Measurements from ENCODE around the gene ZNF205. TPM values are rescaled to one million over a fixed set of nuclear protein-coding genes. Genes with fewer than 3 reads are reported as not detected.

Gene ZNF205
- total and polyA plus RNA-seq, 2 of the 4 experiments (the other 2 are of a cell fraction): 8.2 to 12.7 TPM

DNA sequence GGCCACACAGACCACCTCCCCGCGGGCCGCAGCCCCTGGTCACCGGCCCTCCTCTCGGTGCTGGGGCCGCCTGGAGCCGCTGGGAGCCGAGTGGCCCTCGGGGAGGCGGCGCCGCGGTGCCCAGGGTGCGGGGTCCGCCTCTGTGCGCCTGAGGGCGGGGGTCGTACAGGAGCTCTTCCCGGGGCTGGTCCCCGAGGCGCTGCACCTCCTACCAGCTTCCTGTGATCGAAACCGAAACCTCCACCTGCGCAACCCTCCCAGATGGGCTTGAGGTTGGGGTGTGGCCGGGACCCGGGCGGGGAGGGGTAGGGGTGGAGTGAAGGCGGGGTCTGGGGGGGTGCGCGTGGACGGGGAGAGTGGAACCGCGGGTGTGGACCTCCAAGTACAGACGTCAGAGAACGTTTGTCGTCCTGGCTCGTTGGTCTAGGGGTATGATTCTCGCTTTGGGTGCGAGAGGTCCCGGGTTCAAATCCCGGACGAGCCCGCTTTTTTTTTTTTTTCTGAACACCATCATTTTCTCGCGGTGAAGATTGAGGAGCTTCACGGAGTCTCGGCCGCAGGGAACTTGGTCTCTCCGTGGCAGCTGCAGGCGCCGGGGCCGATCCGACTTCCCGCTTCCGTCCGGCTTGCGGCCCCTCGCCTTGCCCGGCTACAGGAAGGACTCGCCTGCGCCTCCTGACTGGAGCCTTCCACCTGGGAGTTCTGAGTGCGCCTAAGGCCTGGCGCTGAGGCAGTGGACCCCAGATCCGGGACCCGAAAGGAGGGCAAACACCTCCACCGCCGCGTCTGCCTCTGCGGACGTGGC lies 46.3 kb downstream of the ZNF205 start:
- peaks cover 10% of the 10 kb centered on the region for H3K9me1 ChIP-seq (ENCODE audit: insufficient read depth, low read length)
- H2BK20ac ChIP-seq (ENCODE audit: low read depth, low read length): peak overlapping the region; percentile 55; the same call in 1 of the 2 replicates
- peak overlapping the region; percentile 95 for H3K14ac ChIP-seq (replicated peaks; ENCODE audit: low read depth, low read length)
- H4K8ac ChIP-seq (ENCODE audit: low read depth in 2 of 2, low read length in 2 of 2): peak overlapping the region; percentile 44 to 98; a peak in 3 of 4 replicates
- H3K79me1 ChIP-seq (ENCODE audit: low read depth in 1 of 2, low read length in 2 of 2): no peaks in the 10 kb centered on the region
- H2BK120ac ChIP-seq (ENCODE audit: low read depth, low read length): peak overlapping the region; percentile 79; the same call in 1 of the 2 replicates
- peak overlapping the region; percentile 100 for H2AFZ ChIP-seq (replicated peaks; ENCODE audit: low read length, poor library complexity)
- CTCF ChIA-PET: no interaction called here
- TF ChIP-seq SMC3 (IDR thresholded peaks at IDR 0.05; ENCODE audit: low read depth, low read length) (no peak), RAD21 (IDR thresholded peaks at IDR 0.05; ENCODE audit: low read length) (no peak), CHD1 (IDR thresholded peaks at IDR 0.05; ENCODE audit: low read depth, low read length) (no peak), MAZ (IDR thresholded peaks at IDR 0.05; ENCODE audit: borderline replicate concordance, low read depth, low read length) (peak; percentile 54; the same call in 1 of the 2 replicates), FOS (IDR thresholded peaks at IDR 0.05; ENCODE audit: low read depth, low read length) (peak; percentile 64; the same call in 1 of the 2 replicates), BHLHE40 (IDR thresholded peaks at IDR 0.05; ENCODE audit: low read depth, low read length) (no peak), POLR2A (IDR thresholded peaks at IDR 0.05; ENCODE audit: low read depth, low read length) (peak; percentile 43; the same call in 1 of the 2 replicates), RFX5 (IDR thresholded peaks at IDR 0.05; ENCODE audit: low read depth, low read length) (no peak)
- TF ChIP-seq, protein P1, sequence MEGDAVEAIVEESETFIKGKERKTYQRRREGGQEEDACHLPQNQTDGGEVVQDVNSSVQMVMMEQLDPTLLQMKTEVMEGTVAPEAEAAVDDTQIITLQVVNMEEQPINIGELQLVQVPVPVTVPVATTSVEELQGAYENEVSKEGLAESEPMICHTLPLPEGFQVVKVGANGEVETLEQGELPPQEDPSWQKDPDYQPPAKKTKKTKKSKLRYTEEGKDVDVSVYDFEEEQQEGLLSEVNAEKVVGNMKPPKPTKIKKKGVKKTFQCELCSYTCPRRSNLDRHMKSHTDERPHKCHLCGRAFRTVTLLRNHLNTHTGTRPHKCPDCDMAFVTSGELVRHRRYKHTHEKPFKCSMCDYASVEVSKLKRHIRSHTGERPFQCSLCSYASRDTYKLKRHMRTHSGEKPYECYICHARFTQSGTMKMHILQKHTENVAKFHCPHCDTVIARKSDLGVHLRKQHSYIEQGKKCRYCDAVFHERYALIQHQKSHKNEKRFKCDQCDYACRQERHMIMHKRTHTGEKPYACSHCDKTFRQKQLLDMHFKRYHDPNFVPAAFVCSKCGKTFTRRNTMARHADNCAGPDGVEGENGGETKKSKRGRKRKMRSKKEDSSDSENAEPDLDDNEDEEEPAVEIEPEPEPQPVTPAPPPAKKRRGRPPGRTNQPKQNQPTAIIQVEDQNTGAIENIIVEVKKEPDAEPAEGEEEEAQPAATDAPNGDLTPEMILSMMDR (conservative IDR thresholded peaks at IDR 0.05; ENCODE audit: low read depth, low read length): no peak
- TF ChIP-seq, protein P2, sequence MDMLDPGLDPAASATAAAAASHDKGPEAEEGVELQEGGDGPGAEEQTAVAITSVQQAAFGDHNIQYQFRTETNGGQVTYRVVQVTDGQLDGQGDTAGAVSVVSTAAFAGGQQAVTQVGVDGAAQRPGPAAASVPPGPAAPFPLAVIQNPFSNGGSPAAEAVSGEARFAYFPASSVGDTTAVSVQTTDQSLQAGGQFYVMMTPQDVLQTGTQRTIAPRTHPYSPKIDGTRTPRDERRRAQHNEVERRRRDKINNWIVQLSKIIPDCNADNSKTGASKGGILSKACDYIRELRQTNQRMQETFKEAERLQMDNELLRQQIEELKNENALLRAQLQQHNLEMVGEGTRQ (IDR thresholded peaks at IDR 0.05; ENCODE audit: low read depth, low read length): no peak
- H3K9me3 ChIP-seq (ENCODE audit: control insufficient read depth, insufficient read depth, low read length): no peaks in the 10 kb centered on the region
- no peak overlapping the region; the same call in 1 of the 2 replicates for H3K56ac ChIP-seq (ENCODE audit: extremely low read depth, insufficient read depth, low read length)
- DNase-seq: peak; percentile 83
- peak overlapping the region; percentile 72 for H3K4me3 ChIP-seq (ENCODE audit: insufficient read depth, low read depth, low read length)
- peak overlapping the region; percentile 53 for H3K27ac ChIP-seq (ENCODE audit: insufficient read depth, low read length)
- H2BK15ac ChIP-seq (ENCODE audit: low read depth, low read length): no peak overlapping the region; the same call in 2 of the 3 replicates
- dilution Hi-C loops (cut with HindIII; ENCODE audit: low sequenced_read_pairs, unreplicated experiment) (no loop called here), in situ Hi-C loops (cut with MboI; ENCODE audit: low sequenced_read_pairs) (no loop called here), intact Hi-C loops (cut with micrococcal nuclease) (no loop called here)
- peak overlapping the region; percentile 95 for H3K4ac ChIP-seq (ENCODE audit: low read depth, low read length)
- peaks cover 9% of the 10 kb centered on the region; the same call in 1 of the 2 replicates for H4K20me1 ChIP-seq (ENCODE audit: insufficient read depth, low read length)
- H3K23ac ChIP-seq (ENCODE audit: low read depth, low read length): peak overlapping the region; percentile 81; the same call in 1 of the 2 replicates
- peak overlapping the region; percentile 52 for H4K91ac ChIP-seq (ENCODE audit: insufficient read depth, low read depth, low read length)
- H3K9ac ChIP-seq (ENCODE audit: low read depth, low read length): peak overlapping the region; percentile 50
- H2BK5ac ChIP-seq (ENCODE audit: low read depth, low read length, poor library complexity, severe bottlenecking): peak overlapping the region; percentile 61
- H4K5ac ChIP-seq (ENCODE audit: low read depth, low read length): peak overlapping the region; percentile 58
- H3K18ac ChIP-seq (ENCODE audit: low read depth, low read length): peak overlapping the region; percentile 32; the same call in 1 of the 2 replicates
- no peak overlapping the region for H2AK5ac ChIP-seq (ENCODE audit: low read depth, low read length)
- no peaks in the 10 kb centered on the region for H3K36me3 ChIP-seq (ENCODE audit: control insufficient read depth, insufficient read depth, low read length)
- no peaks in the 10 kb centered on the region for H3K27me3 ChIP-seq (ENCODE audit: control insufficient read depth, insufficient read depth, low read length)
- WGBS, 2 experiments (ENCODE audit: extremely low coverage in 2 of 2, insufficient read length in 1 of 2): 2% methylated on average over 28 of the region's 70 CpGs; no CpG with 5 or more reads in 1 of the 2 experiments
- POLR2A ChIA-PET (ENCODE audit: unreplicated experiment): interaction anchor here (0.5 to 0.6 kb wide), 2 partner anchors 24 to 95 kb away, joined by 3 read pairs; no protein-coding TSS in a partner anchor
- peak overlapping the region; percentile 70 for H3K4me2 ChIP-seq (ENCODE audit: low read depth, low read length)
- H2AK9ac ChIP-seq (replicated peaks; ENCODE audit: low read depth, low read length, poor library complexity): peak overlapping the region; percentile 96
- ATAC-seq (ENCODE audit: low read depth): peak; percentile 65
- no TSS peak for BruUV-seq (replicated peaks)
- H3K4me1 ChIP-seq (ENCODE audit: control insufficient read depth, insufficient read depth, low read length): peaks cover 4% of the 10 kb centered on the region
